8988T (cell line): ENCODE measurements around the gene KBTBD13.
A peak's percentile ranks its signal among the peaks of the same experiment; 100 is the strongest.

Experiments
- DNase-seq: peaks from one replicate; pipeline ENCODE4 v3.0.0; 2011

The KBTBD13 gene

DNA sequence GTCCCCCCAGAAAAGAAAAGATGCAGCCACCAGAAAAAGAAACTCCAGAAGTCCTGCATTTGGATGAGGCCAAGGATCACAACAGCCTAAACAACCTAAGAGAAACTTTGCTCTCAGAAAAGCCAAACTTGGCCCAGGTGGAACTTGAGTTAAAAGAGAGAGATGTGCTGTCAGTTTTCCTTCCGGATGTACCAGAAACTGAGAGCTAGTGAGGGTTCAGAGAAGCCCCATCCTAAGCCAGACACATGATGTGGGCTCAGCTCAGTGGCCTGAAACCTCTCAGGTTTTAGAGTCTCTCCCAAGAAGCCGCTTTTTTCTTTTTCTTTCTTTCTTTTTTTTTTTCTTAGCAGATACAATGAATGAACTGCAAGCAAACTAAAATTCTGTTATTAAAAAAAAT is 23.6 kb upstream of the KBTBD13 start:
- DNase-seq, result no peak

DNA sequence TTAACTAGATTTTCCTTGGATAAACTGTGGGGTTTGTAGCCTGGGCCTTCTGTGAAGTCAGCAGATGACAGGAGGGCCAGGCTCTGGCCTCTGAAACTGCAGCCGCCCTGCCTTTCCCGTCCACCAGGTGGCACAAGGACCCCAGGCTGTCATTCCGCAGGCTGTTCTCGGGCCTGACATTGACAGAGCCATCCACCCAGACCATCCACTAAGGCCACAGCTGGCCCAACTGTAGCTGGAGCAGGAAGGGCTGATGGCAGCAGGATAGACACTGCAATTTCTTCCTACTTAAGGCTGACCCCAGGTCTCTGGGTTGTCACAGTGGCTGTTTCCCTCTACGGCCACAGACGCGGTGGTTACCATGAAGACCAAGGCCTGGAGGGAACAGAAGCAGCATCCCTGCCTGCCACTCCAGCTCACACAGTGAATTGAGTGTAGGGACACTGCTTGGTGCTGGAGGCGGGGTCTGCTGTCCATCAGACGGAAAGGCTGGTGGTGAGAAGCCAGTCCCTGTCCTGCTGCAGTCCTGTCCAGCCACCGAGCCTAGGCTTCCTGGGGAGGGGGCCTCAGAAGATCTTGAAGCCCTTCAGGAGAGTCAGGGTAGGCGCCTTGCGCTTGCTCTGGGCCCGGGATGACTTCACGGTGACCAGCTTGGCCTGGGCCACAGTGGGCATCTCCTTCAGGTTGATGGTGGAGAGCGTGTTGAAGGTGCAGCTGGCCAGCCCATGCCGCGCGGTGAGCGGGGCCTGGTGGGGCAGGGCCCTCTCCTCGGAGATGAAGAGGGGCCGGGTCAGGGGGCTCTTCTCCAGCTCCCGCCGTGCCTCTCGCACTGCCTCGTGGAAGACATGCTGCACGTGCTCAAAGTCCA is 22.0 kb upstream of the KBTBD13 start:
- DNase-seq, result peak; percentile 76

DNA sequence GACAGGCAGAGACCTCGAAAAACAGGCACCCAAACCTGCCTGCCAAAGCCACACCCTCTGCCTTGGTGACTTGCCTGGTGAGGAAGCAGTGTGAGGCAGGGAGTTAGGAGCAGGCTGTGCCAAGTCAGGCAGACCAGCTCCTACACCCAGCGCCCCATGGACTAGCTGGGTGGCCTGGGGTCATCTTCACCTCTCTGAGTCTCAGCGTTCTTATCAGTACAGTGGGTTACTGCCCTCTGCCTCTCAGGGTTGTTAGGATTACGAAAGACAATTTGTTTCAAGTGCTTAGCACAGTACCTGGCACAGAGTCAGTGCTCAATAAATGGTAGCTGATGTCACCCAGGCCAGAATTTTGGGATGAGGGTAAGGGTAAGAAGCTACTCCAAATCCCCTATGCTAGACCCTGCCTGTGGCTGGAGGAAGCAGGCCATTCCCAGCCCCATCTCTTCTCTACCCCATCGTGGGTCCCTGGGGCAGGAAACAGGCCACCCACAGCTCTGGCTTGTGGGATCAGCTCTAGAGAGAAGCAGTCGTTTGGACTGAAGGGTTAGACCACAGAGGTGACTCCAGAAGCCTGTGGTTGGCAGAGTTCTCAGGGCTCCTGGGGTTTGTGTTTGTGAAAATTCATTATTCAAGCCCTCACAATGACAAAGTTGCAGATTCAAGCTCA is 21.2 kb upstream of the KBTBD13 start:
- no peak for DNase-seq

DNA sequence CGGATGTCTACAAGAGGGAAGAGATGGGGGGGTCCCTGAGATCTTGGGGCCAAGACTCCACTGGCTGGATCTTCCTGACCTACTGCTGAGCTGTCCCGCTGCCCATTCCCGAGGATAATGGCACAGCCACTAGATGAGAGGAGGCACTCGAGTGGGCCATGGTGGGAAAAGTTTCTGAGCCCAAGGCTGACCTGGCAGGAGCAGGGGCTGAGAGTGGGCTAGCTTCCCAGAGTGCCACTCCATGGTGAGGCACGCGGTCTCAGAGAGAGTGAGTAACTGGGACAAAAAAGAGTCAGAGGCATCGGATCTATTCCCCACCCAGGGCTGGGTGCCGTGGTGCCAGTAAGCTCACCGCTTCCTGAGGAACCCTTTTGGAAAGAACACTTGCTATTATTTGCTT is 20.4 kb upstream of the KBTBD13 start:
- no peak for DNase-seq

DNA sequence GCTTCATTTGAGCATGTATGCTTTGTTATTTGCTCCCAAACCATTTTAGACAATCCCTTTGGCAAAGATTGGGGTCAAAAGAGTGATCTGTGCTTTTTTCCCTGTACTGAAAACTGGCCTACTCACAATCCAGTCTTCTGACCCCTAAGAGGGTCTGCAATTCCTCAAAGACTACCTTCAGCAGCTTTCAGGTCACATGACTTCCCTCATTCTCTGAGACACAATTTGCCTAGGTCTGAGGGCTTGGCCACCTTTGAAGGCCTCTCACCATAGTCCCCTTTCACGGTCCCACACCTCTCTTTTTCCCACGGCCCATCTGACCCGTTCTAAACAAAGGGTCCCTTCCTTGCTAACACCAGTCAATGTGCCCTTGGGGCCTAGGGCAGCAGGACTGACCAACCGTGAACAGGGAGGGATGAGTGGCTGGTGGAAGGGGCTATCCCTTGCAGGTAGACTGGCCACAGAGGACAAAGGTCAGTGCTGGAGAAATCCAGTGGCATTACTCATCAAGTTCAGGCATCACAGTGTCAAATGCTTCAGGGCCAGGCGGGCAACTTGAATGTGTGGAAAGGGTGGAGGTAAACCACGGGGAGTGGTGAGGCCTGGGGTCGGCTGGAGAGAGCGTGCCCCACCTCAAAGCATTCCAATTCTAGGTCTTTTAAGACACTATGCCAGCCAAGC is 19.5 kb upstream of the KBTBD13 start:
- no peak for DNase-seq

DNA sequence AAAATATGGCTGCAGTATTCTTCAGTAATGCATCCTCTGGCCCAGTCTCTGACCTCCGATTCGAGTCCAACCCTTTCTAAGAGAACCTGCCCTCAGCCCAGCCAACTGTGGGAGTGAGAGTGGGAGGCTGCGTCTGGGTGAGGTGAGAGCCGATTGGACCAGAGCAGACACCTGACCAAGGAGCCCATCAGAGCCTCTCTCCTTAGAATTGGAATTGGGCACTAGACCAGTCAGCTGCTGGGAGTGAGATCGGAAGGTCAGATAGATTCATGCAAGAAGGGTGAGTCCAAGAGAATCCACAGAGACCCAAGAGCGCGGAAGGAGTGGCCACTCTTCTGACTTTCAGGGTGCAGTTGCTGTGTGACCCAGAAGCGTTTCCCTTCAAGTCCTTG is 19.0 kb upstream of the KBTBD13 start:
- no peak for DNase-seq

DNA sequence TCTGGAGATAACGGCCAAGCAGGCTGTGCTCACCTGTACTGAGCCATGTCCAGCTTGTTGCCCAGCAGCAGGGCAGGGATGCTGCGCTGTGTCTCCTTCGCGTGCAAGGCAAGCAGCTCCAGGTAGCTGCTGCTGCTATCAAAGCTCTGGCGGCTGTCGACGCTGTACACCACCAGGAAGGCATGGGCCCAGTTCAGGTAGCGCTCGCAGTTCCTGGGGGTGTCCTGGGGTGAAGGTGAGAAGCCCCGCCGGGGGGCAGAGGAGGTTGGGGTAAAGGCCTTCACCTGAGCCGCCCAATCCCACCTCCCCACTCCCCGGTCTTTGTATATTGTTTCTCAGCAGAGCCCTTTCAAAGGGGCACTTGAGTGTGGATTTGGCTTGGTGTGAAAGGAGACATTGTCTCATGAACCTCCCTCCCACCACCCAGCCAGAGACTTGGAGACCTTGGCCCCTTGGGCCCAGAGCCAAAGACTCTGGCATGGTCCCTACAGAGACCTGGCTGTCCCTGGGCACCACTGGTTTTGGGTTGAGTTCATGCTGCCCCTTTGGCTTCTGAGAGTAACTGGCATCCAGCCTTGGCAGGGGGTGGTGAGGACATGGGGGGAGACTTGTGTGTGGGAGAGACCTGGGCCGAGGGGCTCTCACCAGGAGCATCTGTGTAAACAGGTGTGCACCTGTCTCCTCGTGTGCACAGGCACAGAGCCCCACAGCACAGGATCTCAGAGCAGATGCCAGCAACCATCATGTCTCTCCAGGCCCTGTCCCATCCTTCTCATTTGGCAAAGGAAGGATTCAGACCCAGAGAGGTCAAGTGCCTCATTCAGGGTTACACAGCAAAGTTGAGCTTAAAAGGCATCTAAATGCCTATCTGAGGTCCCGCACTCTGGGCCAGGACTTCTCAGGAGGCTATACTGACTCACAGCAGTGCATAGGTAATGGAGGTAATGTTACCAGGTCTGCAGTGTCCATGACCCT is 17.9 kb upstream of the KBTBD13 start:
- no peak for DNase-seq

DNA sequence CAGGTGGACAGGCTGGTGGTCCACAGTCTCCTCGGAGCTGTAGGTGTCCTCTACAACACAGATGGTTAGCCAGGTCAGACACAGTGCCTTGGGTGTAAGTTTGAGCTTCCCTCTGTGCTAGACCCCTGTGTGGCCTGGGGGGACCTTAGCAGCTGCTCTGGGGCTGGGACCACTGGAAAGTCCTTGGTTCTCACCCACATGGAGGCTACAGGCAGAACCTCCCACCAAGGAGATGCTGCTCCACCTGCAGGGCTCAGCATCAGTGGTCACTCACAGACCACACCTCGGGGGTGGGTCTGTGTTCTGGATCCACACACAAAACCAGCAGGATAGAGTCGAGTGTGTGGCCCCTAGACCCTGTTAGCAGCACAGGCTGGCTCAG is 17.2 kb upstream of the KBTBD13 start:
- DNase-seq, result no peak

DNA sequence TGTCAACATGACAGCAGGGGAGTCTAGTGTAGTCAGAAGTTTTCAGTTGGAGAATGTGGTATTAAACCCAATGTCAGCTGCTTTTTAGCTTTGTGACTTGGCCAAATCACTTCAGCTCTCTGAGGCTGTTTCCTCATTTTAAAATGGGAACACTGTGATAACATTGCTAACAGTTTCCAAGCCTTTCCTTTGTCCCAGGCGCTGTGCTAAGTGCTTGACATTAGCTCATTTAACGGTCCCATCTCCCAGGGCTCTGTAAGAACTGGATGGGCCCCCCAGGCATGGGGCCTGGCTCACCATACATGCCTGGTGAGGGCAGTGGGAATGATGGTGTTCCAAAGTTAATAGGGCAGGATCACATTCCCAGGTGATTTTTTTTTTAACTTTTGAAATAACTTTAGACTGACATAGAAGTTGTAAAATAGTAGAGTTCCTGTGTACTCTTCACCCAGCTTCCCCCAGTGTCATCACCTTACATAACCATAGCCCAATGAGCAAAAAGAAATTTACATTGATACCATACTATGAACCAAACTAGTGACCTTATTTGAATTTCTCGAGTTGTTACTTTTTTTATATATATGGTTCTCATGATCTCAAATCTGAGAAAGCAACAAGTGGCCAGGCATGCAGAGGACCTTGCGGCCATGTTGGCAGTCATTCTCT is 16.5 kb upstream of the KBTBD13 start:
- DNase-seq, result no peak

DNA sequence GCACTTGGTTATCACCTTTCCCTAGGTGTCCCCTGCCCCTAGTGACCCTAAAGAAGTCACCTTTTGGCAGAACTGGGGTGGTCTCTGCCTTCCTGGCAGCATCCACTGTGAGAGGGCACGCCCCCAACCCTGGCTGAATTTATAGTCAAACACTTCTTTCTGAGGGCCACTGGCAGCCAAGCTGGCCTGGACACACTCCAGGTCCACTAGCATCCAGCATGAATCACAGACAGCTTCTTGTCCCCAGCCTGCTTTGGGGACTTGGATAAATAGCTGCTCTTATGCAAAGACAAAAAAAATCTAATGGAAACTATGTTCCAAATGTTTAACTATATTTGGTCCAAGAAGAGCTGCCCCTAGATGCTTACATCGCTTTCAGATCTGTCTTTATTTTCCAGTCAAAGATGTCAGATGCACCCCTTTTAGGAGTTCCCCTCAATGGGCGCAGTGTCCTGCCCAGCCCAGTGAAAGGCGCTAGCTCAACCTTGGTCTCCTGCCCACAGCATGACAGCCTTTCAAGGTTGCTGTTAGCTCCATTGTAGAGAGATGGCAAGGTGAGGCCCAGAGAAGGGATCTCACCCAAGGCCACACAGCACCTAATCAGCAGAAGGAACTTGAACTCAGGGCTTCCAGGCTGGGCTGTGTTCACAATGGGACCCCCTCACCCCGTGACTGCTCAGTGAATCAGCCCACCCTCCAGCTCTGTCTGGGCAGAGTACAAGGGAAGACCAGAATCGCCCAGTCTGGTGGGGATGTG is 15.7 kb upstream of the KBTBD13 start:
- no peak for DNase-seq

DNA sequence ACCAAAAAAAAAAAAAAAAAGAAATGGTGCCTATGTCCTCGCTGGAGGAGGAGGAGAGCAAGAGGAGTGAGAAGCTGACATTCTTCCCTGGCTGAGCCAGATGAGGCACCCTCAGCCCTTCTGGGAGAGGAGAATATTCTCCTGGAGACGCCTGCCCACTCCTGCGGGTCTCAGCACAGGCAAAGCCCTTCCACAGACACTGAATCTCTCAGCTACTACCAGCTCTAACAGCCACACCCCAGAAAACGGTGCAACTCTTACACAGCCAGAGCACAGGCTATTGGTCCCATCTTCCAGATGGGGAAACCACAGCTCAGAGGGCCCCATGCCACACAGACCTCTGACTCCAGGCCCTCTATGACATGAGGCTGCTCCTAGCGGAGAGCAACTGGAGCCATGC is 14.5 kb upstream of the KBTBD13 start:
- no peak for DNase-seq

DNA sequence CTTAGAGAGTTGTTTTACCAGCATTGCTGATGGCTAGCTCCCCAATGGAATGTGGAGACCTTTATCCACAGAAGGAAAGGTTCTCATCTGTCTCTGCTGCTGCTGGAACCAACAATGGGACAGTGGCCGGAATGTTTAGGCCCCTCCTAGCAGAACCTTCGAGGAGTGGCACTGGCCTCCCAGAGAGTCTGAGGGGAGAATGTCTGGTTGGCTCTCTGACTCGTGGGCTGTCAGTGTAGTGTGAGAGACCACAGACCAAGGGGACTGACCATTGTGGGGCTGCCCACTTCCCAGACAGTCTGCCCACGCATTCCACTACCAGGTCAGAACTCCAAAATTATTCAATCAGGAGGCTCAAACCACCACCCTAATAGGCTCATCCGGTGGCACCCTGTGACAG is 13.8 kb upstream of the KBTBD13 start:
- no peak for DNase-seq

DNA sequence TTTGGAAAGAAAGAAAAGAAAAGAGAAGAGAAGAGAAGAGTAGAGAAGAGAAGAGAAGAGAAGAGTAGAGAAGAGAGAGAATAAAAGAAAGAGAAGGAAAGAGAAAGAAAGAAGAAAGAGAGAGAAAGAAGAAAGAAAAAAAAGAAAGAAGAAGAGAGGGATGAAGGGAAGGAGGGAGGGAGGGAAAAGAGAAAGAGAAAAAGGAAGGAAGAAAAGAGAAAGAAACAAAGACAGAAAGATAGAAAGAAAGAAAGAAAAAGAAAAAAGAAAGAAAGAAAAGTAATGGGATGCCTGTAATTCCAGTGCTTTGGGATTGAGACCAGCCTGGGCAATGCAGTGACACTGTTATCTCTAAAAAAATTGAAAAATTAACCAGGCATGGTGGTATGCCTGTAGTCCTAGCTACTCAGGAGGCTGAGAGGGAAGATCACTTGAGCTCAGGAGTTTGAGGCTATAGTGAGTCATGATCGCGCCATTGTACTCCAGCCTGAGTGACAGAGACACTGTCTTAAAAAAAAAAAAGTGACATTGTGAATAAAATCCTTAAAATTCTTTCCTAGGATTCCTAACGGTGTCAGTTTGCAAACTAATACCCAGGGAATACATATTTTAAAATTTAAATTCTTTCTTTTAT is 10.4 kb upstream of the KBTBD13 start:
- no peak for DNase-seq

DNA sequence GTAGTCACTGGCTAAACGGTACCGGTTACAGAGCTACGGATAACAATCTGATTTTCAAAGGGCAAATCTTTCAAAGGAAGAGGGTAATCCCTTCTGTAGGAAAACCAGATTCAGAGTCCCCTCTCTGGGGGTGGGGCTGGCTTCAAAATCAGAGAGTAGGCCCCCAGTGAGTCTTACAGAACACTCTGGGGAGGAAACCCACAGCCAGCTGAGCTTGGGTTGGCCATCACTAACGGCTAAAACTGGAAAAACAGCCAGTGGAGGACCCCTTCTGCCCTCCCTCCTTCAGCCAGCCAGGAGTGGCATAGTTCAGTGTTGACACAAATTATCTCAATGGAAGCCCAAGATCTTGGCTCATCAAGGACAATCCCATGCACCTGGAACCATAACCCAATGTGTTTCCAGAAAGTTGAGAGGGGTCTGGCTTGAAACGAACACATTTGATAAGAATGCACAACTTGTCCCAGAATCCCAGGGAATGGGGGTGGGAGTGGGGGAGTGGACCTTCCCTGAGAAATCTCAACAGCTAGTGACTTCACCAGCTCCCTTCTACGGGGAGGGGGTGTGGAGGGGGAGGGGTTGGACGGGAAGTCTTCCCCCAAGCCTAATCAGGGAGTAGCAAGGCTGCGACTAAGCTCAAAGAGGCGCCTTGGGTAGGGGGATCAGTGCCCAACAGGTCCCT is 9.8 kb upstream of the KBTBD13 start:
- no peak for DNase-seq

DNA sequence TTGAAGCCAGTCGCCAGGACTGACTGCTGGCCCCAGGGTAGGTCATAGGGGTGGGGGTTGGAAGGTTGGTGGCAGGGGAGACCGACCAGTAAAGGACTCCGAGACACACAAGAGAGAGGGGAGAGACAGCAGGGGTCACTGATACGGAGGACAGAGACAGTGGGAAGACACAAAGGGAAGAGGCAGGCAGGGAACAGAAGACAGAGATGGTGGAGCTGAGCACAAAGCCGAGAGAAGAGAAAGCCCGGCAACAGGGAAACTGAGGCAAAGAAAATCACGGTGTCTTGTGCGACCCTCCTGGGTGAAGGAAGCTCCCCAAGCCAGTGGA is 9.3 kb upstream of the KBTBD13 start:
- no peak for DNase-seq

DNA sequence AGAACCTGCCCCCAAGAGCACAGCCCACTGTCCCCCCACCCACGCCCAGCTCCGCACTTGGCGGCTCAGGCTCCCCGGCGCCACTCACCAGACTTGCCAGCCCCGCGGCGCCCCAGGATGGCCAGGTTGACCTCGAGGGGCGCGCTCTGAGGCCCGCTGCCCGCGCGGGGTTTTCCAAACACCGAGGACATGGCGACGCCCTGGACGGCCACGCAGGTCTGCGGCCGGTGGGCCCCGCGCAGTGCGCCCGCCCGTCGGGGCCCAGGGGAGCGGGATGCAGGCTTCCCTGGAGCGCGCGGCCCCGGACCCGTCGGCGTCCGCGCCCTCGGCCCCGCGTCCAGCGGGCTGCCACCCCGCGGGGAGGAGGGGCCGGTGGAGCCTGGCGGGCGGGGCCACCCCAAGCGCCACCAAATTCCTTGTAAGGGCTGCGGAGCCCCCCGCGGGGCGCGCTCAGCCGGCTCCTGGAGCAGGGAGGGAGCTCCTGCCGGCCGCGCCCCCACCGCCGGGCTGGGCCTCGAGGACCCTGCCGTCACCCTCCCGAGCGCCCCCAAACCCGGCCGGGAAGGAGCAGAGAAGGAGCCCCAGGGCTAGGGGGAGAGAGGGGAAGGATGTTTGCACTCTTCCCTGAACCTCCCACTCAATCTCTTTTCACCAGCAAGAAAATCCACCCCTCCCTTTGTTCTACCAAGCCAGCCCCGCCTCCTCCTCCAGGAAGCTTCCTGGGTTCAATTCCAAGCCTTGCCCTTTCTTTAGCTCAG is 8.7 kb upstream of the KBTBD13 start, which contains the start of gene RASL12:
TSS of gene RASL12 (minus strand) at position 347 of the 758 bp plus-strand sequence. CDS start at position 191, 156 bp downstream.
- DNase-seq, result no peak

DNA sequence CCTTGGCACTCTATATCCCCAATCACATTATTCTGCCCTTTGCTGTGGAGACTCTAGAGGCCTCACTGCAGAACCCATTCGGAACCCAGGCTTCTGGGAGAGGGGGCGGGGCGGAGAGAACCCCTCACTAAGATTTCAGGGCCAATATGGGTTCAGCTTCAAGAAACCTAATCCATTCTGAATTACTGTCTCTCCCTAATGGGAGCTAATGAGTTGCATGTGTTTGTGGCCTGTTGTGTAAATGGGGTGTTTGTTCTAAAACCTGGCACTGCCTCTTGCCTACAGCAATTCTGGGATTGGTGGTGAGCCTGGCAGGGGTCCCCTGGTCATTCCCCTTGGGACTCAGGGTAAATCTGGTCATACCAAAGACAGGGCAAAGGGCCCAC is 8.2 kb upstream of the KBTBD13 start:
- no peak for DNase-seq

DNA sequence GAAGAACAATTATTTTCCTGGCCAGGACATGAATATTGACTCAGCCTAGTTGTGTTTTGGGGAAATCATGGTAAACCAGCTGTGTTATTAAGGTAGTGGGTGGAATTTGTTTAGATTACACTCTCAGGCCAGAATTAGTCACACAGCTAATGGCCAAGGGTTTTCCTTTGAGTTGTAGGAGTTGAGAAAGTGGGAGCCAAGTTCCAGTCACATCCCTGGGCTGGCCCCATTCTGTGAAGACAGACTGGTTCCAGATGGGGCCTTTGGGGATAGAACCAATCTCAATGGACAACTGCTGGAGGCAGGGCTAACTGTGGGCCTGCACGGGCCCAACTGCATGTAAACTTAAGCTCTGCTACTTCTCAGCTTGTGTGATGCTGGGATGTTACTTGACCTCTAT is 7.4 kb upstream of the KBTBD13 start:
- DNase-seq, result no peak

DNA sequence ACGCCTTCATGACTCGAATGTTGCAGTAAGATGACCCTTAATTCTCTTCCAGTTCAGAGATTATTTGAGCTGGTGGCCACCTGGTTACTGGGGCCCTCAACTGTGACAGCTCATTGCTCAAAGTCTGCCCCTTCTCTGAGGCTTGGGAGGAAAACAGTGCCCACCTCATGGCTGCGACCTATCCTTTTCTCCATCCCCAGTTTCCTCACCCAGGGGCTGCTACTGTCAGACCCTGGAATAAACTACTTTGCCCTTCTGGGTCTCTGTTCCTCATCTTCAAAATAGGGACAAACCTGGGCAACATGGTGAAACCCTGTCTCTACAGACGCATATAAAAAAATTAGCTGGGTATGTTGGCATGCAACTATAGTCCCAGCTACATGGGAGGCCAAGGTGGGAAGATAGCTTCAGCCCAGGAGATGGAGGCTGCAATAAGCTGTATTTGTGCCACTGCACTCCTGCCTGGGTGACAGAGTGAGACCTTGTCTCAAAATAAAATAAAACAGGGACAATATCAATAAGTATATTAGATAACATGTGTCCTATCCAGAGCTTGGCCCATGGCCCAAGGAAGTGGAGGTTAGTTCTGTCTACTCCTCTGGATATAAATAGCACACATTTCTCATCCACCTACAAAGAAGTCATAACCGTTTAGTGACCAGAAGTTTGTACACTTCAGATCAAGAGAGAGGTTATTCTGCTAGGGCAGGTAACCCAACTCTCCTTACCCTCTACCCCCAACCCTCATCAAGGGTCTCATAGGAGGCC is 6.6 kb upstream of the KBTBD13 start:
- DNase-seq, result no peak
